K562 (cell line): ENCODE results near the gene PDZK1IP1. TPM values are rescaled to one million over a fixed set of nuclear protein-coding genes. Genes with fewer than 3 reads are reported as not detected.

Source experiments
- ATAC-seq: fragments of 200-7000 bp; cut with Tn5 transposase; 3 replicates; pipeline ENCODE4 v1.9.1; 2020; ENCODE audit warnings: moderate library complexity
- BruUV-seq: library from RNA; stranded (reverse); fragments of 400-500 nt; replicated peaks from 2 replicates; lab custom pipeline; 2021; lab: Mats Ljungman, UMichigan
- CTCF ChIA-PET: fragments of 300-600 bp; formaldehyde crosslinking; extraction: SDS; loops from one replicate; lab custom pipeline; 2021; ENCODE audit warnings: low intra/inter-chr PET ratio; lab: Yijun Ruan, JAX
- POLR2A ChIA-PET: fragments of 300-600, 350-650 bp; sonication (Branson Sonifier 250); formaldehyde crosslinking; extraction: SDS; loops from one replicate; lab custom pipeline; 2021; ENCODE audit warnings: antibody characterized with exemption, inconsistent platforms; lab: Yijun Ruan, JAX
- DNase-seq, 4 experiments: peaks; one replicate each; pipeline versions ENCODE4 v3.0.0 to v3.0.0-alpha.2; 2011 to 2018; ENCODE audit warnings: low spot score in 3 of 4, mixed read lengths in 3 of 4; ENCODE audit errors: extremely low read depth in 1 of 4
- FAIRE-seq: peaks from 2 replicates; lab custom pipeline; 2011; peaks lifted over from hg19 to GRCh38; lab: Jason Lieb, UNC
- H2AFZ ChIP-seq: 2 replicates; pipeline ENCODE4 v1.6.0; 2011; ENCODE audit warnings: low read depth, low read length, control low read depth, inconsistent platforms
- H3K27ac ChIP-seq: fragments of 200-600 bp; 3 replicates; pipeline ENCODE4 v1.8.0; 2011; ENCODE audit warnings: low read depth, mild to moderate bottlenecking, control low read depth, inconsistent platforms, low read length, moderate library complexity, mixed read lengths; ENCODE audit errors: extremely low read depth
- H3K27me3 ChIP-seq, 2 experiments: fragments of 300-600 bp in 1 of 2; 2 replicates in 1 of 2; 3 replicates in 1 of 2; pipeline versions ENCODE4 v1.6.0 to v1.8.0; 2011; ENCODE audit warnings: inconsistent platforms in 2 of 2, low read length in 2 of 2, mild to moderate bottlenecking in 1 of 2, mixed read lengths in 1 of 2, moderate library complexity in 1 of 2; ENCODE audit not compliant: control insufficient read depth in 2 of 2, insufficient read depth in 2 of 2
- H3K36me3 ChIP-seq: fragments of 300-600 bp; 3 replicates; pipeline ENCODE4 v1.8.0; 2011; ENCODE audit warnings: mild to moderate bottlenecking, low read length, inconsistent platforms; ENCODE audit not compliant: control insufficient read depth, insufficient read depth
- H3K4me1 ChIP-seq, 2 experiments: fragments of 200-600 bp in 1 of 2; replicated peaks in 1 of 2; 2 replicates in 1 of 2; 3 replicates in 1 of 2; pipeline versions ENCODE4 v1.5.1 to v1.8.0; 2011; ENCODE audit warnings: inconsistent platforms in 2 of 2, low read length in 2 of 2, mild to moderate bottlenecking in 1 of 2, mixed read lengths in 1 of 2, moderate library complexity in 1 of 2; ENCODE audit not compliant: control insufficient read depth in 2 of 2, insufficient read depth in 2 of 2
- H3K4me2 ChIP-seq: 2 replicates; pipeline ENCODE4 v1.6.1; 2011; ENCODE audit warnings: low read length, control low read depth, inconsistent platforms, mixed read lengths; ENCODE audit not compliant: insufficient read depth
- H3K4me3 ChIP-seq: fragments of 200-600 bp; sonication (generic), shearing (Covaris generic); 2 replicates; pipeline ENCODE4 v1.5.1; 2016; ENCODE audit warnings: control low read depth, inconsistent platforms
- H3K79me2 ChIP-seq: fragments of 200-600 bp; 3 replicates; pipeline ENCODE4 v1.8.0; 2011; ENCODE audit warnings: low read length, inconsistent platforms; ENCODE audit not compliant: control insufficient read depth, insufficient read depth
- H3K9ac ChIP-seq, 2 experiments: 2 replicates each; pipeline versions ENCODE4 v1.6.0 to v1.6.1; 2011; ENCODE audit warnings: low read depth in 2 of 2, low read length in 2 of 2, control low read depth in 1 of 2, inconsistent platforms in 1 of 2, mild to moderate bottlenecking in 1 of 2, mixed read lengths in 1 of 2; ENCODE audit not compliant: insufficient read depth in 1 of 2
- H3K9me1 ChIP-seq: one replicate; pipeline ENCODE4 v1.6.0; 2011; ENCODE audit warnings: inconsistent platforms, mild to moderate bottlenecking, low read length, moderate library complexity; ENCODE audit not compliant: control insufficient read depth, insufficient read depth
- H3K9me3 ChIP-seq: replicated peaks from 2 replicates; pipeline ENCODE4 v1.5.1; 2011; ENCODE audit warnings: low read depth, low read length, inconsistent platforms; ENCODE audit not compliant: control insufficient read depth, insufficient read depth
- H4K20me1 ChIP-seq: replicated peaks from 2 replicates; pipeline ENCODE4 v1.6.1; 2011; ENCODE audit warnings: low read length, inconsistent platforms, mixed read lengths; ENCODE audit not compliant: control insufficient read depth, insufficient read depth
- ATF4 ChIP-seq: fragments of 450-650 bp; formaldehyde crosslinking; IDR thresholded peaks from 2 replicates; pipeline ENCODE4 v1.4.0; 2022; ENCODE audit warnings: mild to moderate bottlenecking, moderate library complexity
- EGR1 ChIP-seq: fragments of 450-650 bp; conservative IDR thresholded peaks from 2 replicates; pipeline ENCODE4 v1.6.1; 2017; ENCODE audit warnings: mild to moderate bottlenecking
- ETV6 ChIP-seq, 3 experiments: fragments of 150-350 bp in 1 of 3; sonication (generic) in 1 of 3; formaldehyde crosslinking in 1 of 3; IDR thresholded peaks; 2 replicates each; pipeline versions ENCODE4 v1.6.1 to v1.8.0; 2014 to 2022; ENCODE audit warnings: borderline replicate concordance in 2 of 3, low read depth in 2 of 3, antibody characterized with exemption in 1 of 3, low read length in 1 of 3, mild to moderate bottlenecking in 1 of 3, missing genetic modification reagents in 1 of 3
- HEY1 ChIP-seq: fragments of 250-450 bp; sonication (Bioruptor Pico); IDR thresholded peaks from 2 replicates; pipeline ENCODE4 v1.5.0; 2020; ENCODE audit warnings: mild to moderate bottlenecking, moderate library complexity, borderline replicate concordance
- MCM7 ChIP-seq, 2 experiments: fragments of 450-650 bp; IDR thresholded peaks; 2 replicates each; pipeline ENCODE4 v1.6.1; 2016 to 2018
- NFRKB ChIP-seq: fragments of 450-650 bp; IDR thresholded peaks from 2 replicates; pipeline ENCODE4 v1.6.1; 2016; ENCODE audit warnings: low read depth
- RBBP5 ChIP-seq: fragments of 200-600 bp; sonication (generic); IDR thresholded peaks from 2 replicates; pipeline ENCODE4 v1.6.1; 2012; ENCODE audit warnings: borderline replicate concordance, mild to moderate bottlenecking, low read length, control low read depth, inconsistent platforms; ENCODE audit not compliant: insufficient read depth, poor library complexity, severe bottlenecking
- SMARCA5 ChIP-seq: fragments of 450-650 bp; IDR thresholded peaks from 2 replicates; pipeline ENCODE4 v1.6.1; 2016
- UBTF ChIP-seq, 2 experiments: IDR thresholded peaks; 2 replicates each; pipeline ENCODE4 v1.6.1; 2012; ENCODE audit warnings: improper control_type of control experiment in 2 of 2, low read depth in 2 of 2, low read length in 2 of 2, borderline replicate concordance in 1 of 2
- XRCC3 ChIP-seq: fragments of 450-650 bp; IDR thresholded peaks from 2 replicates; pipeline ENCODE4 v1.6.1; 2017; ENCODE audit warnings: mild to moderate bottlenecking, moderate library complexity
- ZNF140 ChIP-seq: fragments of 250-450 bp; sonication (Bioruptor Pico); IDR thresholded peaks from 2 replicates; pipeline ENCODE4 v1.8.0; 2021; ENCODE audit warnings: moderate library complexity, mild to moderate bottlenecking, inconsistent platforms
- ZNF184 ChIP-seq: sonication (generic); formaldehyde crosslinking; IDR thresholded peaks from 2 replicates; pipeline ENCODE4 v1.5.0; 2020; ENCODE audit warnings: missing genetic modification reagents
- ZNF23 ChIP-seq: fragments of 250-450 bp; sonication (Bioruptor Pico); IDR thresholded peaks from 2 replicates; pipeline ENCODE4 v1.4.0; 2020; ENCODE audit warnings: mild to moderate bottlenecking
- WGBS: fragments of 100-300 bp; shearing (Covaris generic); methylation state at CpG from one replicate; pipeline ENCODE4 v1.1.6; 2016; ENCODE audit warnings: low coverage, mixed read lengths; ENCODE audit not compliant: insufficient coverage; ENCODE audit errors: missing lambda C conversion rate; 5-methylcytosine and 5-hydroxymethylcytosine counted together
- in situ Hi-C: fragments of 300-500 bp; cut with MboI; formaldehyde crosslinking; loops from 4 replicates; pipeline ENCODE4 v1.15.0; 2018; ENCODE audit warnings: inconsistent platforms, mixed read lengths
- intact Hi-C: fragments of 100-400 bp; cut with micrococcal nuclease; formaldehyde crosslinking; loops from 2 replicates; pipeline ENCODE4 v1.14.2; 2022
- polyA plus RNA-seq, 8 experiments: library from polyadenylated mRNA; depleted of rRNA in 4 of 8; stranded (reverse) in 5 of 8; unstranded in 3 of 8; fragments of >200 nt; fragmentation: Nextera tagmentation in 2 of 8; fragmentation: Illumina TruSeq in 1 of 8; extraction: Ambion mirVana in 2 of 8; extraction: Trizol in 1 of 8; gene quantifications; 2 replicates each; pipeline versions ENCODE4 v1.2.1 to v1.2.3, GENCODE V29; 2011 to 2014; ENCODE audit warnings: inconsistent platforms in 1 of 8, missing spikeins in 1 of 8
- total RNA-seq, 7 experiments: library from RNA; depleted of rRNA in 6 of 7; stranded (reverse); fragments of >200 nt in 6 of 7; fragmentation: Illumina TruSeq in 2 of 7; extraction: Trizol in 2 of 7; gene quantifications; 2 replicates each; pipeline versions ENCODE4 v1.2.1 to v1.2.3, GENCODE V29; 2011 to 2021; ENCODE audit warnings: low replicate concordance in 1 of 7

PDZK1IP1 gene
- total and polyA plus RNA-seq, 9 of the 15 experiments (the other 6 are each of a cell fraction or from before 2014, with no cell fraction given) = 0.17 to 0.68 (median 0.53) TPM; not detected in 2

- Histone ChIP-seq H3K36me3 (no peaks in the 10 kb centered on the region), H3K27ac (no peak overlapping the region), H3K9ac (peak overlapping the region in 1 of 2 experiments; percentile 62; a peak in 1 of 4 replicates), H4K20me1 (no peaks in the 10 kb centered on the region), H3K4me2 (no peak overlapping the region), H3K27me3 (no peaks in the 10 kb centered on the region), H3K9me1 (no peaks in the 10 kb centered on the region), H3K4me1 (peaks cover 17 to 18% of the 10 kb centered on the region in 2 experiments; a peak in 4 of 5 replicates), H3K4me3 (no peak overlapping the region), H3K9me3 (no peaks in the 10 kb centered on the region), H2AFZ (no peak overlapping the region), H3K79me2 (no peaks in the 10 kb centered on the region)
- DNase-seq (no peak), FAIRE-seq (no peak), ATAC-seq (peak; percentile 23; the same call in 2 of the 3 replicates)
- ChIA-PET CTCF (interaction anchor here (1.2 kb wide), 1 partner anchor 62 kb away, joined by 3 read pairs; no protein-coding TSS in a partner anchor), POLR2A (interaction anchor here (0.6 to 3.8 kb wide), 3 partner anchors 9 to 192 kb away, joined by 3 to 39 read pairs (median 3); no protein-coding TSS in a partner anchor)
- intact Hi-C loops = no loop called here
- no TSS peak for BruUV-seq
- 60% methylated on average over 4 of the region's 4 CpGs for WGBS
- in situ Hi-C loops = no loop called here
- TF ChIP-seq ZNF140 (CRISPR knock-in tag) (no peak), ETV6 (IDR thresholded peaks at IDR 0.05; ENCODE audit: borderline replicate concordance in 1 of 2, low read depth in 2 of 2, low read length in 1 of 2) (no peak), ETV6 (CRISPR knock-in tag; IDR thresholded peaks at IDR 0.05; ENCODE audit: borderline replicate concordance) (no peak), HEY1 (CRISPR knock-in tag) (no peak), RBBP5 (no peak), SMARCA5 (0 out of 2 replicates have a peak, but pooled peaks have one; percentile 21), NFRKB (no peak), UBTF (IDR thresholded peaks at IDR 0.05; ENCODE audit: borderline replicate concordance in 1 of 2, low read depth in 2 of 2, low read length in 2 of 2) (no peak), EGR1 (no peak), ZNF23 (no peak), MCM7 (IDR thresholded peaks at IDR 0.05) (no peak), XRCC3 (no peak), ZNF184 (CRISPR knock-in tag) (peak; percentile 91), ATF4 (no peak)
These were observed 8.4 kb upstream of the PDZK1IP1 start for GRCh38 chr1:47198214-47198613.
